Measurements from ENCODE around the gene C10orf71.

The C10orf71 gene

GRCh38 chr10:49361178-49361554, 62.2 kb downstream of the C10orf71 start:
- DNase-seq (ENCODE audit: low read depth in 3 of 3), result no peak

GRCh38 chr10:49361735-49362568, 63.0 kb downstream of the C10orf71 start:
- DNase-seq (ENCODE audit: low read depth in 3 of 3), result no peak

GRCh38 chr10:49362596-49363260, 63.8 kb downstream of the C10orf71 start:
- DNase-seq (ENCODE audit: low read depth in 3 of 3), result no peak

- no peak for DNase-seq (ENCODE audit: low read depth in 3 of 3)
Measured at GRCh38 chr10:49363309-49364031, 64.5 kb downstream of the C10orf71 start.

GRCh38 chr10:49364051-49364450, 65.1 kb downstream of the C10orf71 start:
- no peak for DNase-seq (ENCODE audit: low read depth in 3 of 3)

- DNase-seq (ENCODE audit: low read depth in 3 of 3), result no peak
Measured at GRCh38 chr10:49364747-49365146, 65.8 kb downstream of the C10orf71 start.

- no peak for DNase-seq (ENCODE audit: low read depth in 3 of 3)
Measured at GRCh38 chr10:49365275-49365674, 66.3 kb downstream of the C10orf71 start.

- DNase-seq (ENCODE audit: low read depth in 3 of 3), result no peak
Measured at GRCh38 chr10:49365675-49366415, 66.9 kb downstream of the C10orf71 start.

- no peak for DNase-seq (ENCODE audit: low read depth in 3 of 3)
Measured at GRCh38 chr10:49366460-49366859, 67.5 kb downstream of the C10orf71 start.

- DNase-seq (ENCODE audit: low read depth in 3 of 3), result no peak
Measured at GRCh38 chr10:49367600-49367999, 68.6 kb downstream of the C10orf71 start.

- DNase-seq (ENCODE audit: low read depth in 3 of 3), result no peak
Measured at GRCh38 chr10:49368256-49368655, 69.3 kb downstream of the C10orf71 start.

GRCh38 chr10:49369216-49370162, 70.5 kb downstream of the C10orf71 start:
- DNase-seq (ENCODE audit: low read depth in 3 of 3), result no peak

- no peak for DNase-seq (ENCODE audit: low read depth in 3 of 3)
Measured at GRCh38 chr10:49370326-49371100, 71.5 kb downstream of the C10orf71 start.

- DNase-seq (ENCODE audit: low read depth in 3 of 3), result no peak
Measured at GRCh38 chr10:49371967-49372366, 73.0 kb downstream of the C10orf71 start.

- no peak for DNase-seq (ENCODE audit: low read depth in 3 of 3)
Measured at GRCh38 chr10:49373361-49373760, 74.4 kb downstream of the C10orf71 start.

- DNase-seq (ENCODE audit: low read depth in 3 of 3), result no peak
Measured at GRCh38 chr10:49374740-49375139, 75.8 kb downstream of the C10orf71 start.

GRCh38 chr10:49375611-49376010, 76.6 kb downstream of the C10orf71 start:
- DNase-seq (ENCODE audit: low read depth in 3 of 3), result no peak
